ENCODE data around the gene TUSC1. TPM values are rescaled to one million over a fixed set of nuclear protein-coding genes. Genes with fewer than 3 reads are reported as not detected.
"Not testable (repeated sequence)": the region's sequence is repeated elsewhere in the genome, so short reads cannot be mapped to it uniquely, and the experiment has no call there.

The TUSC1 gene
- total RNA-seq, 1 experiment from 2014 or later, result 4.4 TPM

DNA sequence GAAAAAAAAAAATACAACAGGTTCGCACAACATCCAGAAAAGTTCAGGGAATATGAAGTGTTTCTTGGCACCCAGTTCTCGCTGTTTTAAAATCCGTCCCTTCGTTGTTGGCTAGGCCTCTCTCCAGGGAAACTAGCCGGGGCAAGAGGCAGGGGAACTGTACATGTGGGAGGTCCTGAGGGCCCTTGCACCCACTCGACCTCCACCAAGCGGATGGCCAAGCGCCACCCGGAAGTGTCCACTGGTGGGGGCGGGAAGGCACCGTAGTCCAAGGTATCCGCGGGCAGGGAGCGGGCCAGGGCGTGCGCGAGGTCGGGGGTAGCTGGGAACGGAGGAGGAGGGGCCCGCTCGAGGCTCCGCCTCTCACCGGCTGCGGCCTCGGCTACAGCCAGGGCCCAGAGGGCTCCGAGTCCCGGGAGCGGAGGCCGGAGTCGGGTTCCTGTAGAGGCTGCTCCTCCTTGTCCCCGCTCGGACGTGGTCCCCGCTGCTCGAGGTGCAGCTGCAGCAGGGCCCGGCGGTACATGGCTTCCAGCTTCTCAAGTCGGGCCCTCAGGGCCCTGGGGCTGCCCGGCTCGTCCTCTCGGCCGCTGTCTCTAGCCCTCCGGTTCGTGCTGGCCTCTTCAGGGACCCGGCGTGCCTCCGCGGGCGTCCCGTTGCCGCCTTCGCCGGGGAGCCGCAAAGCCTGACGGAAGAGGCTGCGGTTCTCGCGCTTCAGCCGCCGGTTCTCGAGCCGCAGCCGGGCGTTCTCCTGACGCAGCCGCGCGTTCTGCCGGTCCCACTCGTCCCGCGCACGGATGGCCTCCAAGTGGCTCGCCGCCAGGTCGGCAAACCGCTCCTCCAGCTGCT is 720 bp downstream of the TUSC1 start:
- in situ Hi-C loops (cut with HindIII; ENCODE audit: low pct_unique_long_range_greater_than_20kb, low sequenced_read_pairs), result no loop called here
- no peaks in the 10 kb centered on the region for H3K9me3 ChIP-seq (ENCODE audit: control insufficient read depth, insufficient read depth, low read depth, low read length)
- BruUV-seq (replicated peaks), result no TSS peak
- TF ChIP-seq, protein P1, sequence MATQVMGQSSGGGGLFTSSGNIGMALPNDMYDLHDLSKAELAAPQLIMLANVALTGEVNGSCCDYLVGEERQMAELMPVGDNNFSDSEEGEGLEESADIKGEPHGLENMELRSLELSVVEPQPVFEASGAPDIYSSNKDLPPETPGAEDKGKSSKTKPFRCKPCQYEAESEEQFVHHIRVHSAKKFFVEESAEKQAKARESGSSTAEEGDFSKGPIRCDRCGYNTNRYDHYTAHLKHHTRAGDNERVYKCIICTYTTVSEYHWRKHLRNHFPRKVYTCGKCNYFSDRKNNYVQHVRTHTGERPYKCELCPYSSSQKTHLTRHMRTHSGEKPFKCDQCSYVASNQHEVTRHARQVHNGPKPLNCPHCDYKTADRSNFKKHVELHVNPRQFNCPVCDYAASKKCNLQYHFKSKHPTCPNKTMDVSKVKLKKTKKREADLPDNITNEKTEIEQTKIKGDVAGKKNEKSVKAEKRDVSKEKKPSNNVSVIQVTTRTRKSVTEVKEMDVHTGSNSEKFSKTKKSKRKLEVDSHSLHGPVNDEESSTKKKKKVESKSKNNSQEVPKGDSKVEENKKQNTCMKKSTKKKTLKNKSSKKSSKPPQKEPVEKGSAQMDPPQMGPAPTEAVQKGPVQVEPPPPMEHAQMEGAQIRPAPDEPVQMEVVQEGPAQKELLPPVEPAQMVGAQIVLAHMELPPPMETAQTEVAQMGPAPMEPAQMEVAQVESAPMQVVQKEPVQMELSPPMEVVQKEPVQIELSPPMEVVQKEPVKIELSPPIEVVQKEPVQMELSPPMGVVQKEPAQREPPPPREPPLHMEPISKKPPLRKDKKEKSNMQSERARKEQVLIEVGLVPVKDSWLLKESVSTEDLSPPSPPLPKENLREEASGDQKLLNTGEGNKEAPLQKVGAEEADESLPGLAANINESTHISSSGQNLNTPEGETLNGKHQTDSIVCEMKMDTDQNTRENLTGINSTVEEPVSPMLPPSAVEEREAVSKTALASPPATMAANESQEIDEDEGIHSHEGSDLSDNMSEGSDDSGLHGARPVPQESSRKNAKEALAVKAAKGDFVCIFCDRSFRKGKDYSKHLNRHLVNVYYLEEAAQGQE (IDR thresholded peaks at IDR 0.05; ENCODE audit: insufficient read depth in 1 of 2, low read depth in 2 of 2, low read length in 1 of 2), result no peak
- TF ChIP-seq TCF7L2 (IDR thresholded peaks at IDR 0.05; ENCODE audit: low read depth, low read length) (no peak), SIN3A (IDR thresholded peaks at IDR 0.05; ENCODE audit: borderline replicate concordance, insufficient read depth, low read depth, low read length) (no peak), POLR2AphosphoS5 (IDR thresholded peaks at IDR 0.05; ENCODE audit: low read depth, low read length) (peak; percentile 27; the same call in 1 of the 2 replicates)
- TF ChIP-seq, protein P2, sequence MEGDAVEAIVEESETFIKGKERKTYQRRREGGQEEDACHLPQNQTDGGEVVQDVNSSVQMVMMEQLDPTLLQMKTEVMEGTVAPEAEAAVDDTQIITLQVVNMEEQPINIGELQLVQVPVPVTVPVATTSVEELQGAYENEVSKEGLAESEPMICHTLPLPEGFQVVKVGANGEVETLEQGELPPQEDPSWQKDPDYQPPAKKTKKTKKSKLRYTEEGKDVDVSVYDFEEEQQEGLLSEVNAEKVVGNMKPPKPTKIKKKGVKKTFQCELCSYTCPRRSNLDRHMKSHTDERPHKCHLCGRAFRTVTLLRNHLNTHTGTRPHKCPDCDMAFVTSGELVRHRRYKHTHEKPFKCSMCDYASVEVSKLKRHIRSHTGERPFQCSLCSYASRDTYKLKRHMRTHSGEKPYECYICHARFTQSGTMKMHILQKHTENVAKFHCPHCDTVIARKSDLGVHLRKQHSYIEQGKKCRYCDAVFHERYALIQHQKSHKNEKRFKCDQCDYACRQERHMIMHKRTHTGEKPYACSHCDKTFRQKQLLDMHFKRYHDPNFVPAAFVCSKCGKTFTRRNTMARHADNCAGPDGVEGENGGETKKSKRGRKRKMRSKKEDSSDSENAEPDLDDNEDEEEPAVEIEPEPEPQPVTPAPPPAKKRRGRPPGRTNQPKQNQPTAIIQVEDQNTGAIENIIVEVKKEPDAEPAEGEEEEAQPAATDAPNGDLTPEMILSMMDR (IDR thresholded peaks at IDR 0.05), result no peak
- ATAC-seq (peak; percentile 96), DNase-seq (ENCODE audit: low read depth, low spot score) (no peak)
- H3K4me3 ChIP-seq (ENCODE audit: low read depth in 2 of 2, low read length in 2 of 2), result peak overlapping the region; percentile 50 to 54
- CTCF ChIA-PET, result no interaction called here
- no peaks in the 10 kb centered on the region for H3K27me3 ChIP-seq (ENCODE audit: control insufficient read depth, insufficient read depth, low read length)
- peak overlapping the region; percentile 74 for H3K27ac ChIP-seq (ENCODE audit: low read length)
- POLR2A ChIA-PET, result no interaction called here
- H3K4me1 ChIP-seq (ENCODE audit: control insufficient read depth, insufficient read depth, low read length), result no peaks in the 10 kb centered on the region
- H3K36me3 ChIP-seq (ENCODE audit: control insufficient read depth, insufficient read depth, low read length), result no peaks in the 10 kb centered on the region
- intact Hi-C loops (cut with micrococcal nuclease; ENCODE audit: unreplicated experiment), result no loop called here

DNA sequence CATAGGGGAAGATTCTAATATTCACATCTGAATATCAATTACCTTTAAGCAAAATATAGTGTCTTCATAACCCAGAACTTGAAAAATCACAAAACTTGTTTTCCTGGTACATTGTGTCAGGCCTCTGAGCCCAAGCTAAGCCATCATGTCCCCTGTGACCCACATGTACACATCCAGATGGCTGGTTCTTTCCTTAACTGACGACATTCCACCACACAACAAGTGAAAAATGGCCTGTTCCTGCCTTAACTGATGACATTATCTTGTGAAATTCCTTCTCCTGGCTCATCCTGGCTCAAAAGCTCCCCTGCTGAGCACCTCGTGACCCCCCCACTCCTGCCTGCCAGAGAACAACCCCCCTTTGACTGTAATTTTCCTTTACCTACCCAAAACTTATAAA is 2.4 kb downstream of the TUSC1 start:
- H3K4me3 ChIP-seq (ENCODE audit: low read depth in 2 of 2, low read length in 2 of 2); CTCF ChIA-PET; BruUV-seq (replicated peaks); H3K4me1 ChIP-seq (ENCODE audit: control insufficient read depth, insufficient read depth, low read length); ATAC-seq; in situ Hi-C loops (cut with HindIII; ENCODE audit: low pct_unique_long_range_greater_than_20kb, low sequenced_read_pairs); intact Hi-C loops (cut with micrococcal nuclease; ENCODE audit: unreplicated experiment); H3K9me3 ChIP-seq (ENCODE audit: control insufficient read depth, insufficient read depth, low read depth, low read length); H3K36me3 ChIP-seq (ENCODE audit: control insufficient read depth, insufficient read depth, low read length); H3K27ac ChIP-seq (ENCODE audit: low read length); POLR2A ChIA-PET; H3K27me3 ChIP-seq (ENCODE audit: control insufficient read depth, insufficient read depth, low read length); DNase-seq (ENCODE audit: low read depth, low spot score): not testable (repeated sequence)

DNA sequence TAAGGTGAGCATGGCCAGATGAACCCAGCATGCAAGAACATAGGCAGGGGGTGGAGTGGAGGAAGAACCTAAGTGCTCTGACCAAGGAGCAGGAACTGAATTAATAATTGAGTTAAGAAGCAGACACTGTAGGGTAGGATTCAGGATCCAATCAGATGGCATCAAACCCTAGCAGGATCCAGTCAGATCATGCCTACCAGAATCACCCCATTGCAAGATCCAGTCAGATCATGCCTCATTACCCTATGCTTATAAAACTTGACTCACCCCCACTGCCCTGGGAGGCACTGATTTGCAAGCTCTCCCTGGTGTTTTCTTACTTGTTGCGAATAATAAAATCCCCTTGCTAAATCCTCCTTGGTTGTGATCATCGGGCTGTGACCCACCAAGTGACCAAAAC is 19.7 kb downstream of the TUSC1 start:
- H3K27me3 ChIP-seq (ENCODE audit: control insufficient read depth, insufficient read depth, low read length), result no peaks in the 10 kb centered on the region
- TF ChIP-seq, protein P1 (IDR thresholded peaks at IDR 0.05; ENCODE audit: insufficient read depth in 1 of 2, low read depth in 2 of 2, low read length in 1 of 2), result no peak
- no peak for TF ChIP-seq TCF7L2 (IDR thresholded peaks at IDR 0.05; ENCODE audit: low read depth, low read length)
- CTCF ChIA-PET, result no interaction called here
- intact Hi-C loops (cut with micrococcal nuclease; ENCODE audit: unreplicated experiment), result no loop called here
- in situ Hi-C loops (cut with HindIII; ENCODE audit: low pct_unique_long_range_greater_than_20kb, low sequenced_read_pairs), result no loop called here
- no peaks in the 10 kb centered on the region for H3K9me3 ChIP-seq (ENCODE audit: control insufficient read depth, insufficient read depth, low read depth, low read length)
- ATAC-seq (no peak), DNase-seq (ENCODE audit: low read depth, low spot score) (no peak)
- no peaks in the 10 kb centered on the region for H3K4me1 ChIP-seq (ENCODE audit: control insufficient read depth, insufficient read depth, low read length)
- no TSS peak for BruUV-seq (replicated peaks)
- H3K36me3 ChIP-seq (ENCODE audit: control insufficient read depth, insufficient read depth, low read length), result no peaks in the 10 kb centered on the region
- POLR2A ChIA-PET, result no interaction called here
- no peak overlapping the region for H3K4me3 ChIP-seq (ENCODE audit: low read depth in 2 of 2, low read length in 2 of 2)
- H3K27ac ChIP-seq (ENCODE audit: low read length), result no peak overlapping the region

Measured in Panc1 (cell line).